CD4-positive, alpha-beta T cell treated with Interleukin-2 at 100 ng/mL for 4 hours (primary cell): Measurements from ENCODE around the gene RAB35.

ENCODE experiments used
- DNase-seq: peaks from one replicate; pipeline ENCODE4 v3.0.0-alpha.2; 2020; ENCODE audit warnings: low spot score

The RAB35 gene

DNA sequence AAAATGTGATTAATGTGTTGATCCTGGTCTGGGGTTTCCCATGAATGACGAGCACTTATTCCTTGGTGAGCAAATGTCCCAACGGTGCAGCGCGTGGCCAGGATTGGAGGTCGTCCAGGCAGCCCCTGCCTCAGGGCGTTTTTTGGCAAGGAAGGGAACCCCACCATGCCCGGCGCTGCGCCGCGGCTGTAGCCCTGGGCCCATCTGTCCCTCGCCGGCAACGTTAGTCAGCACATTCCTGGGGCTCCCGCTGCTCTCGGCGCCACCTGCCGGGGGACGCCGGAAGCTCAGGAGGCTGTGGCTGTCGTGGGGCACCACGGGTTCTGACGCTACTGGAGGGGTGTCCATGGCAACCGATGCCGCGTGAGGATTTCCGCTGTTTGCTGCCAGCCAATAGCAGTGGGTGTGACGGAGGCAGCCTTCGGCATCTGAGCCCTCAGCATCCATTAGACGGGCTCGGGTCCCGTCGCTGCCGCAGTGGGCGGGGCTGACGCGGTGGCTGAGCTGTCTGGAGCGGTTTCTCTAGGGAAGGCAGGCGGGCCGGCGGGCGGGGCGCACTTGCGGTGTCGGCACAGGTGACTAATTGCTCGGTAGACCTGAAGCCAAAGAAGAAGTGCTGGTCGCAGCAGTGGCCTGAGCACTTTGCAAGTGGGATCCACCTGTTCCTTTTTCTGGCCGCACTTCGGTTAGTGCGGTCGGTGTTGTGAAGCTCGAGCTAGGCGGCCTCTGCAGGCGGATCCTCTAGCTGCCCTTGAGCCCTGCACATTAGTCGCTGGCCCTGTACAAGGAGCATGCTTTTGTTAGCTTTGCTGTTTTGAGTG is 29.5 kb downstream of the RAB35 start:
- peak; percentile 100 for DNase-seq

DNA sequence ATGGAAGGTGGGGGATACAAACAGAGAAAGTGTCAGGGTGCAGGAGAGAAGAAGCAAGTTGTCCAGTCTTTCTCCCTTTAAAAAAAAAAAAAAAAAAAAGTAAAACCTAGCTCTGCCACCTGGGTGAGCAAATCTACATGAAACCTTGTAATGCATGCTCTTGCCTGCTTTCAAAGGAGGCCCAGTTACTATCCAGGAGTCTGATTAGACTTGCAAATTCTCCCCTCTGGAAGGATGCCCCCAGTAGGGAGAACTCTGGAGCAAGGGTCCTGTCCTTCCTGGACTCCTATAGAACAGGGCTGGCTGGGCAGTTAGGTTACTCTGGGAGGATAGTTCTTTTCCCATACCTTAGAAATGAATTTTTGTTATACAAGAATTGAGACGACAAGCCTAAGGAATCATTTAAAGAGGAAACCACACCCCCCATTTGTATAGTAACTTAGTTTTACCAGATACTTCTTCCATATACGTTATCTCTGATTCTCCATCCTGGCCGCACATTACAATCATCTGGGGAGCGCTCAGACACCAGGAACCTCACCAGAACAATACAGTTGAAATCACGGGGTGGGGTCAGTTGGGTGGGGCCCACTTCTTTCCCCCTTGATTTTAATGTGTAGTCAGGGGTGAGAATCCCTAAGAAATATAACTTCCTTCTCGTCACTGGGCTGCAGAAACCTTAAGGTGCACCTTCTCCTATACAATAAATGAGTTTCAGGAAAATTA is 30.5 kb downstream of the RAB35 start:
- no peak for DNase-seq

GRCh38 chr12:120081641-120082040 is 34.9 kb downstream of the RAB35 start:
- DNase-seq: no peak

DNA sequence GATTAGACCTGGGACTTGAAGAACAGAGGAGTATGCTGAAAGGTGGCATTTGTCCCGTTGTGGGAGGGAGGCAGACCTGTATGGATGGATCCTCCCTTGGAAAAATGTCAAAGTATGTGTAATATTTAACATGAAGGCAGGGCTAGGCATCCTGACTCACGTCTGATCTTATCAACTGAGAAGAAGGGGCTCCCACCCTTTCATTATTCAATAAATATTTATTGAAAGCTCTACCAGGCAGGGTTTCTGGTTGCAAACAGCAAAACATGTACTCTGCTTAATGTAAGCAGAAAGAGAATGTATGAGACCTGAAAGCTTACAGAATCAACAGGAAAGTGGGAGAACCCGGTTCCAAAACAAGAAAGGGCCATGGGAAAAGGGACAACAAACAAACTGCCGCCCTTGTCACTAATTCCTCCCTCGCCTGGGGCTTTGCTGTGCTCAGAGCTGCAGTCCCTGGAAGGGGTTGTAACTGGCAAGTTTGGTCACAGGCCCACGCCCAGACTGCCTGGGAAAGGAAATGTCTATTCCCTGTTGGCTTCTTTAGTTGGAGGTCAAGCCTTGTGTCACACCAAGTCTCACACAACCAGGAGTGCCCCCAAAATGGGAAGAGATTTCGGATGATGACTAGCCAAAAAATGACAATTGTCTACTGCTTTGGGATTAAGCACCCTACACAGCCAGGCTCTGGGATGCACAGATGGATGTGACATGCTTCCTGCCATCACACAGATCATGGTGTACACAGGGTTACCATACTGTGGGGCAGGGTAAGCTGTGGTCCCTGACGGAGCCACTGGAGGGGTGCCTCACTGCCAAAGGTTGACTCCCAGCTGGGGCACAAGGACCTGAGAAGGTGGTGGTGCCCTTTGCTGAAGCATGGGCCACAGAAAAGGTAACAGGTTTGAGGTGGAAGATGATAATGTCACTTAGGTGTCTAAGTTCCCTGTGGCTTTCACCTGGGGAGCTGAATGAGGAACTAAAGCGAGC is 36.8 kb downstream of the RAB35 start:
- DNase-seq: no peak

- no peak for DNase-seq
Measured at GRCh38 chr12:120078868-120079267, 37.7 kb downstream of the RAB35 start.

DNA sequence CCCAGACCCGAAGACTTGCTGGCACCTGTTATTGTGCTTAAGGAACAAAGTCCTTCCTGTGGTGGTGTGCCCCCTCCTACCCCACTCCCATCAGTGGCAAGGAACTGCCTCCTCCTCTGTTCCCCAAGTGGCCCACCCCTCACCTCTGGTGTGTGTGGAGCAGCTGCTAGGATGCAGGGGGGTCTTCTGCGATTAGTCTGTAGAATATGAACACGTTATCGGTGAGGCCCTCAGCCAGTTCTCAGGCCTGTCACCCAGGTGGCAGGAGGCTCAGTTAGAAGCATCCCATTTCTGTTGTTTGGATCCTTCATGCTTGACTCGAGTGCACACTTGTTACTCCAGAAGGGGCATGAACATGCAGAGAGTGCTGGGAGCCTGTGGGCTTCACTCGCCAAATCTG is 39.3 kb downstream of the RAB35 start:
- no peak for DNase-seq

- no peak for DNase-seq
Measured at GRCh38 chr12:120076651-120077050, 39.9 kb downstream of the RAB35 start.

GRCh38 chr12:120075034-120075616 is 41.4 kb downstream of the RAB35 start:
- DNase-seq: no peak

DNA sequence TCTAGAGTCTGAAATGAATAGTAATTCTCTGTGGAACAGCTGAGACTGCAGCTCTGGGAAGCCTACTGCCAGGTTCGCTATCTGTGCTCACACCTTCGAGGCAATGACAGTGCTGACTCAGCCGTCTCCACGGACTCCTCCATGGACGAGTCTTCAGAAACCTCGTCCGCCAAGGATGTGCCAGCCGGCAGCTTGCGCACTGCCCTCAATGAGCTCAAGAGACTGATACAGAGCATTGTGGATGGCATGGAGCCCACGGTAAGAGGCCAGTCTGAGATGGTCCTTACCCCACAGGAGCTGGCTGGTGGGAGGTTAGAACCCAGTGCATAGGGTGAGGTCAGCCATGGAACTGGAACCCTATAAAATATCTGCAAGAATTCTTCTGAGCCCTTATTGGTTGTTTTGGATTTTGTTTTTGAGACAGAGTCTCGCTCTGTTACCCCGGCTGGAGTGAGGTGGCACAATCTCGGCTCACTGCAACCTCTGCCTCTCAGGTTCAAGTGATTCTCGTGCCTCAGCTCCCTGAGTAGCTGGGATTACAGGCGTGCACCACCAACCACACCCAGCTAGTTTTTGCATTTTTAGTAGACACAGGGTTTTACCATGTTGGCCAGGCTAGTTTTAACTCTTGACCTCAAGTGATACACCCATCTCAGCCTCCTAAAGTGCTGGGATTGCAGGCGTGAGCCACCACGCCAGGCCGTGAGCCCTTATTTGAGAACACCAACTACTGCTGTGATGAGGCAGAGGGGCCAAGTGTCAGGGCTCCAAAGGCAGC is 43.9 kb downstream of the RAB35 start:
- DNase-seq: no peak

GRCh38 chr12:120071493-120072020 is 45.0 kb downstream of the RAB35 start:
- no peak for DNase-seq

DNA sequence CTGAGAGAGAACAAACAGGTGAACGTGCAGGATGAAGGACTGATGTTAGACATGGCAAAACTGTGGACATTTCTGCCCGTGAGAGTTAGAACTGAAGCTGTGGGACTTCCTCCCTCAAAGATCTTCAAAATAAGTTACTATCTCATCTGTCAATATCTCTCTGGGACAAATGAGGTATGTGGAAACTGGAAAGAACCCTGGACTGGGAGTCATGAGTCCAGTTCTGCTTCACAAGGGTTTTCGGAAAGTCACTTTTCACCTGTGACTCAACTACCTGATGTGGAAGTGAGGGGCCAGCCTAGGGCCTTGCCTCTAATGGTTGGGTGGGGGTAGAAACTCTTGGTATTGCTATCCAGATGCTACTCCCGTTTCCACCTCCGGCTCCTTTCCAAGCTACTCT is 47.3 kb downstream of the RAB35 start:
- no peak for DNase-seq

DNA sequence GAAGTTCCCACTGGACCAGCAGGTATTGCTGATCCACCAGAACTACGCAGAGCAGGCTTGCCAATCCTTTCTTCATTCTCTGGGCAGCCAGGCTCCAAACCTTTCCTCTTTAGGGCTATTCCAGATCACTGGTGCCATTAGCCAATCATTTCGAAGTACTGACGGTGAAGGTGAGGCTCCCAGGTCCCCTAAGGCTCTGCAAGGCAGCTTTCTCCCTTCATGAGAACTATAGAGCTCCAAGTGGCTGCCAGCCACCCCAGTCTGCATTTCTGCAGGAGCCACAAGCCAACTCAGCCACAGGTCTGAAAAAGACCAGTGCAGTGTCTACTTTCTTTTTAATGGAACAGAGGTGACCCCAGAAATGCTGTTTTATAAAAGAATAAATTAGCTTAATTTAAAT is 48.7 kb downstream of the RAB35 start:
- DNase-seq: no peak

GRCh38 chr12:120067084-120067869 is 49.3 kb downstream of the RAB35 start:
- no peak for DNase-seq

- DNase-seq: no peak
Measured at GRCh38 chr12:120066341-120066740, 50.2 kb downstream of the RAB35 start.

DNA sequence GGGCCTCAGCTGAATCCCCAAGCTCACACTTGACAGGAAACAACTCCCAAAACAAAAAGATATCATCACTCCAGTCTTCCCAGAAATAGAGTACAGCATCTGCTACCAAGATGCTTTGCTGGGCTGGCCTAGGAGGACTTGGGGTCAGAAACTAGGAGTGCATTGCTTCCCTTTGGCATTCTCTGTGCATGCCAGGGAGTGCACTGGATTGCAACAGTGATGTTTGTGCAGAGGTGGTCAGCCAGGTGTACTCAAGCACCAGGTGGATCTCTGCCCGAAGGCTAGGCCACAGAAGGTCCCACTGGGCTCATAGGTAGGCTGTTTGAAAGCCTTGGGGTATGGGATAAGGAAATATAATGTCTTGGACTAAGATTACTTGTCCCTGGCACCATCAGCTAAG is 51.1 kb downstream of the RAB35 start:
- no peak for DNase-seq

- no peak for DNase-seq
Measured at GRCh38 chr12:120064054-120064940, 52.3 kb downstream of the RAB35 start.

DNA sequence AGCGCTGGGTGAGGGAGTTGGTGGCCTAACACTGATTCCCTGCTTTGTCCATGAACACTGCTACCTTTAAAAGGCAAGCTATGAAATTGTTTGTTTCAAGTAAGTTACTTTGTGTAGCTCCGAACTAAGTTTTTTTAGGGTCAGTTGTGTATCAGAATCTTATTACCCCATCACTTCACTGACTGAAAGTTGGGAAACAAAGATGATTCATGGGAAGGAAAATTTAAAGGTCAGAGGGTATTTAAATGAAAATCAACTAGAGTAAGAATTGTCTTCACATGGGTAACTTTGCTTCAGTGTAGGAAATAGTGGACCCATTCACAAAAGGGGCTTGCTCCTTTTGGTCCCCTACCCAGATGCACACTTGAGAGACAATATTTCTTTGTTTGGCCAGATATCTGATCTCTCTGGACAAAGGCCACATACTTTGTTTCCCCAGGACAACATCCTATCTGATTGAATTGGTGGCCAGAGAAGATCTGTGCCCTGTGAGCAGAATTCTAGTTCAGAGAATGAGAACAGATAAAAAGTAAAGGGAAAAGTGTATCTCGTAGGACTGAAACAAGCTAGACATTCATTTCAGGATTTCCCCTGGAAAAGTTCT is 53.5 kb downstream of the RAB35 start:
- no peak for DNase-seq

DNA sequence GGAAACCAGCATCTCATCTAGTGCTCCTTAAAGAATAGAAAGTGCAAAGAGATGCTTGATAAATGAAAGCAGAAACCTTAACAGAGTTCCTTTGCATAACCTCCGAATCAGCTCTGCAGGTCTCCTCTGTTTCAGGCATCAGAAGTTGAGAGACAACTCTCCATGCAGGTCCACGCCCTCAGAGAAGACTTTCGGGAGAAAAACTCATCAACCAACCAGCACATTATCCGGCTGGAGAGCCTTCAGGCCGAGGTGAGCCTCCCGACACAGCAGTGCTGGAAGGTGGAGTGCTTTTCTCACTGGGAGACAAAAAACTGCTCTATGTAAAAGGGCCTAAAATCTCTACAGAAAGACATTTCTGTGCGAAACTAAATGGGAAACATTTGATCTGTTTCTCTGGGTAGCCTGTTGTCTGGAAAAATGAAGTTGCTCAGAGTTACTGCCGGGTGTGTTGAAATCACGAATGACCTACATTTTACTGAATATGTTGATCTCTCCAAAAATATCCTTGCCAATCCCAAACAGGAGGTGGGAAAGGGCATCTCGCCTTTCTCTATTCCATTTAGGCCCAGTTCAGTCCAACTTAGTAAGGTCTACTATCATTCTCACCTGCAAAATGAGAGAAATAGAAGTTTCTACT is 54.9 kb downstream of the RAB35 start:
- DNase-seq: no peak
